IMR-90 (cell line): ENCODE results near the gene DIABLO. TPM values are rescaled to one million over a fixed set of nuclear protein-coding genes. Genes with fewer than 3 reads are reported as not detected.

Source experiments
- ATAC-seq: fragments of 200-7000 bp; cut with Tn5 transposase; 2 replicates; pipeline ENCODE4 v1.9.1; 2020; ENCODE audit warnings: low read depth, mild to moderate bottlenecking, moderate library complexity
- BruUV-seq: library from RNA; stranded (reverse); fragments of 400-500 nt; replicated peaks from 2 replicates; lab custom pipeline; 2021; lab: Mats Ljungman, UMichigan
- CTCF ChIA-PET: fragments of 300-600 bp; formaldehyde crosslinking; extraction: SDS; loops from one replicate; lab custom pipeline; 2021; ENCODE audit warnings: antibody characterized with exemption; lab: Yijun Ruan, JAX
- POLR2A ChIA-PET: fragments of 300-600 bp; sonication (Branson Sonifier 250); formaldehyde crosslinking; loops from one replicate; lab custom pipeline; 2022; ENCODE audit warnings: antibody characterized with exemption; ENCODE audit not compliant: unreplicated experiment; lab: Charles Lee
- DNase-seq: peaks from one replicate; pipeline ENCODE4 v3.0.0; 2013
- H2AFZ ChIP-seq: replicated peaks from 2 replicates; pipeline ENCODE3; 2013; ENCODE audit warnings: low read length, mild to moderate bottlenecking; ENCODE audit not compliant: poor library complexity
- H2AK5ac ChIP-seq: 2 replicates; pipeline ENCODE4 v1.6.1; 2013; ENCODE audit warnings: low read depth, low read length, inconsistent platforms
- H2AK9ac ChIP-seq: replicated peaks from 2 replicates; pipeline ENCODE3; 2013; ENCODE audit warnings: mild to moderate bottlenecking, low read depth, low read length, moderate library complexity; ENCODE audit not compliant: poor library complexity
- H2BK120ac ChIP-seq: 2 replicates; pipeline ENCODE4 v1.6.1; 2013; ENCODE audit warnings: low read depth, low read length, inconsistent platforms
- H2BK15ac ChIP-seq: 3 replicates; pipeline ENCODE4 v1.6.1; 2013; ENCODE audit warnings: low read depth, low read length, inconsistent platforms
- H2BK20ac ChIP-seq: 2 replicates; pipeline ENCODE4 v1.6.1; 2013; ENCODE audit warnings: low read depth, mild to moderate bottlenecking, inconsistent platforms, low read length, moderate library complexity
- H2BK5ac ChIP-seq: 2 replicates; pipeline ENCODE4 v1.6.1; 2013; ENCODE audit warnings: mild to moderate bottlenecking, low read depth, low read length, inconsistent platforms; ENCODE audit not compliant: poor library complexity, severe bottlenecking
- H3K14ac ChIP-seq: replicated peaks from 2 replicates; pipeline ENCODE4 v1.6.1; 2013; ENCODE audit warnings: low read depth, low read length, inconsistent platforms
- H3K18ac ChIP-seq: 2 replicates; pipeline ENCODE4 v1.6.1; 2013; ENCODE audit warnings: low read depth, low read length, control low read depth
- H3K23ac ChIP-seq: 2 replicates; pipeline ENCODE4 v1.6.1; 2013; ENCODE audit warnings: low read depth, low read length, inconsistent platforms
- H3K27ac ChIP-seq: 2 replicates; pipeline ENCODE4 v1.5.1; 2013; ENCODE audit warnings: mild to moderate bottlenecking, control low read depth, low read length; ENCODE audit not compliant: insufficient read depth
- H3K27me3 ChIP-seq: 2 replicates; pipeline ENCODE4 v1.6.1; 2013; ENCODE audit warnings: low read length; ENCODE audit not compliant: control insufficient read depth, insufficient read depth
- H3K36me3 ChIP-seq: 2 replicates; pipeline ENCODE4 v1.6.1; 2013; ENCODE audit warnings: low read length, mixed read lengths; ENCODE audit not compliant: control insufficient read depth, insufficient read depth
- H3K4ac ChIP-seq: 2 replicates; pipeline ENCODE4 v1.6.1; 2013; ENCODE audit warnings: low read depth, low read length, inconsistent platforms
- H3K4me1 ChIP-seq: 2 replicates; pipeline ENCODE4 v1.6.1; 2013; ENCODE audit warnings: low read length, mixed read lengths; ENCODE audit not compliant: control insufficient read depth, insufficient read depth
- H3K4me2 ChIP-seq: 2 replicates; pipeline ENCODE4 v1.6.1; 2013; ENCODE audit warnings: low read depth, mild to moderate bottlenecking, control low read depth, low read length, moderate library complexity
- H3K4me3 ChIP-seq: 2 replicates; pipeline ENCODE4 v1.5.1; 2013; ENCODE audit warnings: low read depth, mild to moderate bottlenecking, control low read depth, low read length, moderate library complexity; ENCODE audit not compliant: insufficient read depth
- H3K56ac ChIP-seq: 2 replicates; pipeline ENCODE4 v1.6.1; 2013; ENCODE audit warnings: low read length, inconsistent platforms; ENCODE audit not compliant: insufficient read depth; ENCODE audit errors: extremely low read depth
- H3K79me1 ChIP-seq, 2 experiments: 2 replicates each; pipeline ENCODE4 v1.6.1; 2013; ENCODE audit warnings: low read length in 2 of 2, inconsistent platforms in 1 of 2, low read depth in 1 of 2
- H3K9ac ChIP-seq: 2 replicates; pipeline ENCODE4 v1.6.1; 2013; ENCODE audit warnings: low read depth, low read length, control low read depth
- H3K9me1 ChIP-seq: 2 replicates; pipeline ENCODE4 v1.6.1; 2013; ENCODE audit warnings: low read length, inconsistent platforms; ENCODE audit not compliant: insufficient read depth
- H3K9me3 ChIP-seq: 2 replicates; pipeline ENCODE4 v1.6.1; 2013; ENCODE audit warnings: low read length; ENCODE audit not compliant: control insufficient read depth, insufficient read depth
- H4K20me1 ChIP-seq: 2 replicates; pipeline ENCODE4 v1.6.1; 2013; ENCODE audit warnings: low read length, inconsistent platforms; ENCODE audit not compliant: insufficient read depth
- H4K5ac ChIP-seq: 2 replicates; pipeline ENCODE4 v1.6.1; 2013; ENCODE audit warnings: mild to moderate bottlenecking, low read depth, low read length, control low read depth
- H4K8ac ChIP-seq, 2 experiments: 2 replicates each; pipeline ENCODE4 v1.6.1; 2013; ENCODE audit warnings: low read depth in 2 of 2, low read length in 2 of 2, control low read depth in 1 of 2, inconsistent platforms in 1 of 2
- H4K91ac ChIP-seq: 2 replicates; pipeline ENCODE4 v1.6.1; 2013; ENCODE audit warnings: low read depth, low read length, inconsistent platforms; ENCODE audit not compliant: insufficient read depth
- BHLHE40 ChIP-seq: fragments of 150-350 bp; IDR thresholded peaks from 2 replicates; pipeline ENCODE4 v1.6.1; 2016; ENCODE audit warnings: mild to moderate bottlenecking, low read depth, low read length
- CEBPB ChIP-seq: IDR thresholded peaks from 2 replicates; pipeline ENCODE4 v1.6.1; 2012; ENCODE audit warnings: low read depth, low read length, improper control_type of control experiment
- ELK1 ChIP-seq: fragments of 150-350 bp; IDR thresholded peaks from 2 replicates; pipeline ENCODE4 v1.6.1; 2016; ENCODE audit warnings: low read depth, mild to moderate bottlenecking, low read length, moderate library complexity, borderline replicate concordance
- FOS ChIP-seq: fragments of 150-350 bp; IDR thresholded peaks from 2 replicates; pipeline ENCODE4 v1.6.1; 2016; ENCODE audit warnings: low read depth, low read length
- MAFK ChIP-seq: IDR thresholded peaks from 2 replicates; pipeline ENCODE4 v1.6.1; 2012; ENCODE audit warnings: low read depth, low read length, improper control_type of control experiment
- MXI1 ChIP-seq: IDR thresholded peaks from 2 replicates; pipeline ENCODE4 v1.6.1; 2012; ENCODE audit warnings: low read depth, mild to moderate bottlenecking, low read length, moderate library complexity, borderline replicate concordance
- NFE2L2 ChIP-seq: fragments of 150-350 bp; IDR thresholded peaks from 2 replicates; pipeline ENCODE4 v1.6.1; 2016; ENCODE audit warnings: low read depth, mild to moderate bottlenecking, low read length
- POLR2A ChIP-seq: IDR thresholded peaks from 2 replicates; pipeline ENCODE4 v1.6.1; 2012; ENCODE audit warnings: mild to moderate bottlenecking, low read depth, low read length
- RCOR1 ChIP-seq: IDR thresholded peaks from 2 replicates; pipeline ENCODE4 v1.6.1; 2012; ENCODE audit warnings: mild to moderate bottlenecking, low read length, improper control_type of control experiment; ENCODE audit not compliant: insufficient replicate concordance
- RFX5 ChIP-seq: IDR thresholded peaks from 2 replicates; pipeline ENCODE4 v1.8.0; 2012; ENCODE audit warnings: low read depth, mild to moderate bottlenecking, low read length, moderate library complexity
- SMC3 ChIP-seq: fragments of 150-350 bp; IDR thresholded peaks from 2 replicates; pipeline ENCODE4 v1.6.1; 2016; ENCODE audit warnings: low read depth, mild to moderate bottlenecking, antibody characterized with exemption, low read length, moderate library complexity
- WGBS, 2 experiments: methylation state at CpG; one replicate each; pipeline versions ENCODE4 v1.1.5 to v1.1.7; 2013; ENCODE audit warnings: missing lambda C conversion rate in 2 of 2; ENCODE audit not compliant: insufficient read length in 1 of 2; ENCODE audit errors: extremely low coverage in 2 of 2; 5-methylcytosine and 5-hydroxymethylcytosine counted together
- dilution Hi-C: fragments of 300-500 bp; cut with HindIII; formaldehyde crosslinking; loops from one replicate; pipeline ENCODE4 v1.14.3; 2018; ENCODE audit warnings: low sequenced_read_pairs; ENCODE audit not compliant: unreplicated experiment
- in situ Hi-C: fragments of 300-500 bp; cut with MboI; formaldehyde crosslinking; loops from 3 replicates; pipeline ENCODE4 v1.14.3; 2019; ENCODE audit warnings: low sequenced_read_pairs, inconsistent platforms, mixed read lengths
- intact Hi-C: fragments of 100-400 bp; cut with micrococcal nuclease; formaldehyde crosslinking; loops from 2 replicates; pipeline ENCODE4 v1.10.0; 2022
- polyA plus RNA-seq, 3 experiments: library from polyadenylated mRNA; depleted of rRNA; stranded (reverse); fragments of >200 nt; gene quantifications; 2 replicates each; pipeline ENCODE4 v1.2.3, GENCODE V29; 2012; ENCODE audit warnings: low replicate concordance in 1 of 3
- total RNA-seq: library from RNA; depleted of rRNA; stranded (reverse); fragments of >200 nt; gene quantifications from 2 replicates; pipeline ENCODE4 v1.2.3, GENCODE V29; 2012

The DIABLO gene
- total and polyA plus RNA-seq, 2 of the 4 experiments (the other 2 are of a cell fraction), result 69.7 to 102 TPM

DNA sequence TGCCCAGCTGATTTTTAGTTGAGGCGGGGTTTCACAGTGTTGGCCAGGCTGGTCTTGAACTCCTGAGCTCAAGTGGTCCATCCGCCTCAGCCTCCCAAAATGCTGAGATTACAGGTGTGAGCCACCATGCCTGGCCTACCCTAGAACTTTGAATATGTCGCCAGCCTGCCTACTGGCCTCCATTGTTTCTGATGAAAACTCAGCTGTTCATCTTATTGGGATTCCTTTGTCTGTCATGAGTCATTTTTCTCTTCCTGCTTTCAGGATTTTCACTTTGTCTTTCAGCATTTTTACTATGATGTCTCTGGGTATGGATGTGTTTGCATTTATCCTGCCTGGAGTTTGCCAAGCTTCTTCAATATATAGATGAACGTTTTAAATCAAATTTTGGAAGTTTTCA lies 30.4 kb downstream of the DIABLO start:
- Histone ChIP-seq H3K18ac (no peak overlapping the region), H2BK5ac (no peak overlapping the region), H2BK15ac (no peak overlapping the region), H3K9me1 (0 out of 2 replicates have a peak, but pooled peaks cover 4% of the 10 kb centered on the region), H2AFZ (no peak overlapping the region), H4K20me1 (no peaks in the 10 kb centered on the region), H3K4me2 (no peak overlapping the region), H3K4me1 (peaks cover 4% of the 10 kb centered on the region), H2AK5ac (no peak overlapping the region), H2AK9ac (no peak overlapping the region), H3K79me1 (no peaks in the 10 kb centered on the region), H3K9me3 (peaks cover 2% of the 10 kb centered on the region; the same call in 1 of the 2 replicates), H4K8ac (no peak overlapping the region), H4K91ac (no peak overlapping the region), H3K4me3 (no peak overlapping the region), H3K9ac (no peak overlapping the region), H3K23ac (no peak overlapping the region), H3K14ac (no peak overlapping the region), H3K56ac (no peak overlapping the region), H3K27me3 (no peaks in the 10 kb centered on the region), H2BK20ac (no peak overlapping the region), H2BK120ac (no peak overlapping the region), H3K27ac (no peak overlapping the region), H3K36me3 (no peaks in the 10 kb centered on the region), H3K4ac (no peak overlapping the region), H4K5ac (no peak overlapping the region)
- in situ Hi-C loops, result no loop called here
- no TSS peak for BruUV-seq
- no peak for DNase-seq
- CTCF ChIA-PET, result interaction anchor here (0.6 kb wide), 2 partner anchors 39 to 587 kb away, joined by 3 to 7 read pairs; no protein-coding TSS in a partner anchor
- WGBS, 2 experiments, result 86% methylated on average over 1 of the region's 4 CpGs; no CpG with 5 or more reads in 1 of the 2 experiments
- no peak for ATAC-seq
- TF ChIP-seq MXI1 (no peak), BHLHE40 (no peak), ELK1 (no peak), CEBPB (no peak), MAFK (no peak), RFX5 (no peak), FOS (no peak), SMC3 (no peak), RCOR1 (no peak), POLR2A (no peak), NFE2L2 (no peak)
- dilution Hi-C loops, result no loop called here
- intact Hi-C loops, result no loop called here
- POLR2A ChIA-PET, result interaction anchor here (0.7 kb wide), 1 partner anchor 9 kb away, joined by 9 read pairs; no protein-coding TSS in a partner anchor
